ENCODE results near the gene PHF20.
"Not testable (repeated sequence)": the region's sequence is repeated elsewhere in the genome, so short reads cannot be mapped to it uniquely, and the experiment has no call there.

Gene PHF20

GRCh38 chr20:35741892-35742740 is 29.7 kb upstream of the PHF20 start, which contains the start of gene RBM39:
RBM39 (minus strand) TSS chr20:35742260; CDS start chr20:35740874, 1,386 bp downstream.
- no peak for TF ChIP-seq CTCF (IDR thresholded peaks at IDR 0.05)

GRCh38 chr20:35742741-35743523 is 28.9 kb upstream of the PHF20 start:
- no peak for TF ChIP-seq CTCF (IDR thresholded peaks at IDR 0.05)
- H3K4me3 ChIP-seq, result peak overlapping the region; percentile 68
- no peak for DNase-seq (ENCODE audit: low spot score)
- peak overlapping the region; percentile 88 to 95 for H3K27ac ChIP-seq

More at GRCh38 chr20:35741892-35742740, 29.7 kb upstream of the PHF20 start, which contains the start of gene RBM39:
- H3K27ac ChIP-seq, result peak within 1 kb of the TSS; percentile 97 to 100
- DNase-seq (ENCODE audit: low spot score), result peak; percentile 100
- H3K4me3 ChIP-seq, result peak within 1 kb of the TSS; percentile 84

- Histone ChIP-seq H3K27ac (peak overlapping the region; percentile 88 to 95), H3K4me3 (peak overlapping the region; percentile 68)
- no peak for DNase-seq (ENCODE audit: low spot score)
- no peak for TF ChIP-seq CTCF (IDR thresholded peaks at IDR 0.05)
These were observed 27.9 kb upstream of the PHF20 start for GRCh38 chr20:35743693-35744491.

GRCh38 chr20:35744492-35744841 is 27.3 kb upstream of the PHF20 start:
- DNase-seq (ENCODE audit: low spot score); H3K4me3 ChIP-seq: not testable (repeated sequence)
- H3K27ac ChIP-seq, result peak overlapping the region in 1 of 2 donors; percentile 31

- no peak overlapping the region for H3K27ac ChIP-seq
- H3K4me3 ChIP-seq, result no peak overlapping the region
- DNase-seq (ENCODE audit: low spot score), result no peak
- no peak for TF ChIP-seq CTCF (IDR thresholded peaks at IDR 0.05)
These were observed 21.2 kb upstream of the PHF20 start for GRCh38 chr20:35750611-35751010.

- DNase-seq (ENCODE audit: low spot score), result no peak
- no peak overlapping the region for H3K27ac ChIP-seq
- no peak overlapping the region for H3K4me3 ChIP-seq
- TF ChIP-seq CTCF (IDR thresholded peaks at IDR 0.05), result no peak
These were observed 15.4 kb upstream of the PHF20 start for GRCh38 chr20:35756404-35756803.
